NCI-H187 (cell line): ENCODE measurements around the gene WDR46.

ENCODE experiments used
- DNase-seq, 2 experiments: peaks; one replicate each; lab custom pipeline; 2025; lab: John Stamatoyannopoulos, UW

WDR46 gene

GRCh38 chr6:33288921-33289783 lies at the start of gene WDR46, which contains the start of gene PFDN6:
Gene WDR46 (minus strand): TSS chr6:33289239. CDS start chr6:33289170, 69 bp downstream.
Gene PFDN6 (plus strand): TSS chr6:33289601. CDS start chr6:33289857, 256 bp downstream.
- peak; percentile 62 to 92 for DNase-seq

- DNase-seq: no peak
Measured at GRCh38 chr6:33336495-33336894, 47.5 kb upstream of the WDR46 start.

- DNase-seq: no peak
Measured at GRCh38 chr6:33335916-33336315, 46.9 kb upstream of the WDR46 start.

- DNase-seq: no peak
Measured at GRCh38 chr6:33333666-33334065, 44.6 kb upstream of the WDR46 start.

- no peak for DNase-seq
Measured at GRCh38 chr6:33330736-33331135, 41.7 kb upstream of the WDR46 start.

GRCh38 chr6:33329058-33329457 lies 40.0 kb upstream of the WDR46 start:
- DNase-seq: no peak

- no peak for DNase-seq
Measured at GRCh38 chr6:33324125-33324524, 35.1 kb upstream of the WDR46 start.

GRCh38 chr6:33323623-33323948 lies 34.5 kb upstream of the WDR46 start:
- DNase-seq: no peak

GRCh38 chr6:33321227-33321626 lies 32.2 kb upstream of the WDR46 start:
- DNase-seq: no peak

- DNase-seq: no peak
Measured at GRCh38 chr6:33320315-33321181, 31.5 kb upstream of the WDR46 start.

GRCh38 chr6:33319939-33320314 lies 30.9 kb upstream of the WDR46 start:
- no peak for DNase-seq

- DNase-seq: no peak
Measured at GRCh38 chr6:33318426-33319073, 29.5 kb upstream of the WDR46 start.

GRCh38 chr6:33317669-33318425 lies 28.8 kb upstream of the WDR46 start, which contains the start of gene ZBTB22:
Gene ZBTB22 (minus strand): TSS chr6:33317744. CDS start chr6:33316916, 828 bp downstream.
- peak; percentile 96 for DNase-seq

- DNase-seq: no peak
Measured at GRCh38 chr6:33317419-33317668, 28.3 kb upstream of the WDR46 start.

- no peak for DNase-seq
Measured at GRCh38 chr6:33316603-33317418, 27.8 kb upstream of the WDR46 start.

GRCh38 chr6:33315793-33316602 lies 27.0 kb upstream of the WDR46 start:
- no peak for DNase-seq

- peak in 1 of 2 experiments; percentile 16 for DNase-seq
Measured at GRCh38 chr6:33314943-33315792, 26.1 kb upstream of the WDR46 start.

GRCh38 chr6:33314515-33314942 lies 25.5 kb upstream of the WDR46 start:
- DNase-seq: peak in 1 of 2 experiments; percentile 43
